GDM1 (cell line): ENCODE data around the gene LYRM9.
"Not testable (repeated sequence)": the region's sequence is repeated elsewhere in the genome, so short reads cannot be mapped to it uniquely, and the experiment has no call there.

ENCODE experiments used
- DNase-seq: peaks from one replicate; lab custom pipeline; 2025; lab: John Stamatoyannopoulos, UW

The LYRM9 gene

DNA sequence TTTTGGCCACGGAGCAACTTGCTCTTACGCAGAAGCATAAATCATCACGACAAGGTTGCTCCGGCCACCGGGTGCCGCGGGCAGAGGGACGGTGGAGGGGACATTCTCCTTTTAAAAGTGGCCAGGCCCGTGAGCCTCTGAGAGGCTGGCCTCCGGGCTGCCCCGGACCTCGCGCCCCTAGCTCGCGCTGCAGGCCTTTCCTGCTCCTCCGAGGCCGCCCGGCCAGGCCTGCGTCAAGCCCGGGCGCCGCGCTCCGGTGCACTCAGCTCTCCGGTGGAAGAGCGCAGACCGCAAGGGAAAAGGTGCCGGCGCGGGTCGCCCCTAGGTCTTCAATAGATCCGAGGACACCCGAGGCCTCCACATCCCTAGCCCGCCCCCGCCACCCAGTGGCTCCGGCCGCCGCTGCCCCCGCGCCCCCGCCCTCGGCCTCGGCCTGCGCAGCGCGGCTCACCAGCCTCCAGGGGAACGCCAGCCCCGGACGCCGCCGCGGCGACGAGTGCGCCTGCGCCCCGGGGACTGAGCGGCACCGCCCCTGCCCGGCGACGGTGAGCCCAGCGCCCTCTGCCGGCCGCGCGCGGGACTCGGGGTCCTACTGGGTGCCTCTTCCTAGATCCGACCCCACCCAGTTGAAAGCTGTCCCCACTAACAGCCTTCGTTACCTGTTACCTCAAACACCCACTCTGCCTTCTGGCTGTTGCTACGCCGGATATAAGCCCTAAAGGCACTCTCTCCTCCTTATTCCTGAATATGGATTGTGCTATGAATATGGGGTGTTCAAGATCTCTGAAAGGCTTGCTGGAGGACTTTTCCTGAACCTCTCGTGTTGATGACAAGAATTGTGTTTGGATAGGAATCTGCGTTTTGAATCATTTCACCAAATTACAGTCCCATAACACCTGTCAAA is at the start of gene LYRM9:
Gene LYRM9 (minus strand): TSS at position 500 of the 904 bp plus-strand sequence. CDS start 10,671 bp downstream, outside the sequence.
- peak; percentile 92 for DNase-seq

DNA sequence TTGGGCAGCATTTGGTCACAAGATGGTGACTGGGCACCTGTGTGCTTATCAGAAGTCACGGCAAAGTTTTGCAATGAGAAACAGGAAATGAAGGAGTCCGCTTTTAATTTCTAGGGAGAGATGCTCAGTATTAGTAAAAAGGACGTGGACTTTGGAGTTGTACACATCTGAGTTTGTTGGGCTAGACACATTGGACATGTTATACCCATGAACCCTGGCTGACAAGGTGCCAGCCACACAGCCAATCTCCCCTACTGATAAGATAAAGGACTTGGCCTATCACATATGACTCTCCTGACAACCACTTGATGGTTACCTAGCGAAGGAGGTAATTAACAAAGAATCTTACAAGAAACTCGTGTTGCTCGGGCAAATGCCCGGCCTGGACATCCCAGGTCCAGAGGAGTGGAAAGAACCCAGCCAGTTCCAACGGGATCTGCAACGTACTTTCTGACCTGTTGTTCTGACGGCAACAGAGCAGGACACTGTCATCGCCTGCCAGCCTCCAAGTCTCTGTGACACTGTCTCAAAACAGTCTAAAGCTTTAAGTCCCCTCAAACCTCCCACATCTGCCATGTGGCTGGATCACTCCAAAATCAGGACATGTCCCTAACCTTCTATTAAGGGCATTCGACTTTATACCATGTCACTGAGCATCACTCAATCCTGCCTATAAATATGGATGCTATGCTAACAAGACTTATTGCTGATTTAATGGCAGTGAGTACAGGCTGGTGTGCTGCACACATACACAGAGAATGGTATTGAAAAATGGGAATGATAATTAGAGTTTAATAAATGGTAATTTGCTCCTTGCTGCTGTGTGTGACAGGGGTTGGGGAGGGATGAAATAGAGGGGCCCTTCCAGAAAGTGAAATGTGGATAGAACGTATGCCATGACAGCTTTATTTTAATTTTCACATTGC is 47.6 kb upstream of the LYRM9 start:
- no peak for DNase-seq

DNA sequence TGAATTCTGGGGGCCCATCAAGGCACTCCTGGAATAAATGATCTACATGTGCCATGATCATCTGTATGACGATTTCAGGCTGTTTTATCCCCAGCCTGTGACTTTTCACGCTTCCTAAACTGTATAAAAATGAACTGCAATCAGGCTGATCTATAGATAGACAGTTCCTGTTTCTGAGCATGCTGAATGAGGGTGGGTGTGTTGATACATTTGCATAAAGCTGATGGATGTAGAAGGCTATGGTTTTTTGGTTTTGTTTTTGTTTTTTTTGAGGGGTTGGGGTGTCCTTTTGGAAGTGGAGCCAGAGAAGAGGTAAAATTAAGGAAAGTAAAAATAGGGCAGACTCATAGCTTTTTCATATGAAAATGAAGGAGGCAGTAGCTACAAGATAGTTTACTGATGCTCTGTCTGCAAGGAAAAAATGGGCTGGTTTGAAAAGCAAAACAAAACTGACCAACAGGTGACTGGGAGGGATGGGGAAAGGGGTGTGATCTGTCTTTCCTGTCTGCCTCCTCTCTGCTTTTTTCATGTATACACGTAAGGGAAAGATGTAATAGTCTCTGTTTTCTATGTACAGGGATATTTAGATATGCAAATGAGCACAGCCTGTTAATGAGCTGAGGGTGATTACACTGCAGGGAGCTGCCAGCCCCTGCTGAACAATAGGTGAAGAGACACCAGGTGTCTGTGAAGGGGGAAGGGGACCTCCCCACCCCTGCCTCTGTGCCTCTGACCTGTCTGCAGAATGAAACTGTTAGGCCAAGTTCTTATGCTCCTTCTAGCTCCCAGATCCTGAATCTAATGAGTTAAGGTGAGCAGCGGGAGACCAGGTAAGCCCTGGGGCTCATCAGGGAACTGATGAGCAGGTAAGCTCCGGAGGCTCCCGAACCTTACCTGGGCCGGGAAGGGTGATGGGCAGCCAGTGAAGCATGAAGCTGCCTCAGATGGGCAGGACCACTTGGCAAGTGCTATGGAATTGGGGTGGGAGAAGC is 46.6 kb upstream of the LYRM9 start:
- no peak for DNase-seq

DNA sequence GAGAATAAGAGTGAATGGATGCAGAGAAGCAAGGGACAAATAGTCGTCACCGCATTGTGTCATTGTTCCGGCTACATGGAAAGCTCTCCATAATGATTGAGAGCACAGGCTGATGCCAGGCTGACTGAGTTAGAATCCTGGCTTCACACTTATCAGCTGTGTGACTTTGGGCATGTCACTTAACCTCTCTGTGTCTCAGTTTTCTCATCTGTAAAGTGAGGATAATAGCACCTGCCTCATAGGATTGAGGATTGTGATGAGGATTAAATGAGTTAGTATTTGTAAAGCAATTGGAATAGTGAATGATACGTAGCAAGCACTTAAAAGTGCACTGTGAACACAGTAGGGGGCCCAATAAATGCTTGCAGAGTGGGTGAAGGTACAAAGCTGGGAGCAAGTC is 45.7 kb upstream of the LYRM9 start:
- DNase-seq = no peak

DNA sequence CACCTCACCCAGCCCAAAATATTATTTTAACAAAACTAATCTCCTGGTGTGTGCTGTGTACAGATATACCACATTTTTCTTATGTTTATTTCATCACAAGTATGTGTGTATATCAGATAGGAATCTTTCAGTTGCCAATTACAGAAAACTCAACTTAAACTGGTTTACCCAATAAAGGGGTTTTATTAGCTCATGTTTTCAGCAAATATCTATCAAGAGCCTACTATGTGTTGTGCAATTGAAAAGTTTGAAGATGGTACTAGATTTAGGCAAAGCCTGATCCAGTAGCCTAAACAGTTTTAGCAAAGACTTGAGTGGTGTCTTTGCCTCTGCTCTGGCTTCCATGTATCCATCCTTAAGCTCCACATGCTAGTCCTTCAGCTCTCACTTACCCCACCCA is 45.1 kb upstream of the LYRM9 start:
- no peak for DNase-seq

DNA sequence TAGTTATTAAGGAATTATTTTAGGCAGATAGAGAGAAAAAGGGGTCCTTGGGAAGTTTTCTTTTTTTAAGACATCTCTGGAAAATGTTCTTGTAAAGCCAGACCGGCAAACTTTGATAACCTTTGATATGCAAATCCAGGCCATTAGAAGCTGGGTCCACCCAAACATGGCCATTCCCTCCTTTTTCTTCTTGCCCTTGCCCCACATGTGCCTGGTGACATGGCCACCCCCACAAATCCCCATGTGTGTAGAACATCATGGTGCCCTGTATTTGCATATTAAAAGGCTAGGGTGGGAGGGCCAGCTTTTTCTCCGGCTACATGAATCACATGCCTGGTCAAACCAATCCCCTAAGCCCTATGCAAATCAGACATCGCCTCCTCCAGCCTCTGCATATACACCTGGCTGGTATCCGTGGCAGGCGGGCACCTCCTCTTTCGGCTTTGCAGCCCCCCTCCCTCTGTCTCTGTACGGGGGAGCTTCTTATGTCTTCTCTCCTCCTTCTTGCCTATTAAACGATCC is 43.9 kb upstream of the LYRM9 start:
- no peak for DNase-seq

DNA sequence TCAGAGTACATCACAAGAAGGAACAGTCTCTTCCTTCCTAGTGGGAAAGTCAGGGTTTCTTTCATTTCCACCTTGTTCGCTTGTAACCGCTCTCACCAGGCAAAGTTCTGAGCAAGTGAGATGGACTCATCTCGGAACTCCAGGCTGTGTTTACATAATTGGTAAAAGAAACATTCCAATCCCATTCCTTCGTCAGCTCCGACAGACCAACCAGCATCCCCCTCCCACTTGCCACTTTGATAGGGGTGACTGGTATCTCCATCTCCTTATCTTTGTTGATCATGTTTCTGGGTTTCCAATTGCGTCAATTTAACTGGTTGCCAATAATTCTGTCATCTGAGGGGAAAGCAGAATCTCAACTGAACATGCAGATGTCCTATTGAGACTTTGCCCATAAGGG is 36.8 kb upstream of the LYRM9 start:
- DNase-seq = no peak

DNA sequence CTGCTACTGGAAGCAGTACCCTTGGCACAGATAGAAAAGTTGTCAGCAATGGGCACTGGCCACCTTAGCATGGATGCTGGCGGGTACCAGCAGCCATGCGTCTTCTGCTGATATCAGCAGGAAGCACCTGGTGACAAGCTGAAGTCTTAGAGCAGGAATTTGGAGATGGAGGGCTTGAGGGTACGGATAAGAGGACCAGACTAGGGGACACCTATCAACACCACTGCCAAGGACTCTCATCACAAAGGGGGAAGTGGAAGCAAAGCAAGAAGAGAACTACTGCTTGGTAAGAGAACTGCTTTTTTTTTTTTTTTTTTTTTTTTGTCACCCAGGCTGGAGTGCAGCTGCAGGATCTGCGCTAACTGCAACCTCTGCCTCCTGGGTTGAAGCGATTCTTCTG is 35.4 kb upstream of the LYRM9 start:
- no peak for DNase-seq

DNA sequence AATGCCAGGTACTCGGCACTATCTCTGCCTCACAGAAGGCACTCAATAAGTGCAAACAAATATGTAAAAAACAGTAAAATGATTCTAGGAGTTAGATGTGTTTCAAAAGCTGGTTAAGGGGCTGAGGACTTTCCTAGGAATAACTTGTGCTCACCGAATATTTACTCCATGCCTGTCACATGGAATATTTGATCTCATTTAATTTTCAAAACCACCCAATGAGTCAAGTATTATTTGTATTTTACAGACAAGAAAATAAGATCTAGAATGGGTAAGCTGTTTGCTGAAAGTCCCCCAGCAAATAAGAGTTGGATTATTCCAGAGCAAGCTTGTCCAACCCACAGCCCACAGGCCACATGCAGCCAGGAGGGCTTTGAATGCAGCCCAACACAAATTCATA is 34.6 kb upstream of the LYRM9 start:
- DNase-seq = no peak

DNA sequence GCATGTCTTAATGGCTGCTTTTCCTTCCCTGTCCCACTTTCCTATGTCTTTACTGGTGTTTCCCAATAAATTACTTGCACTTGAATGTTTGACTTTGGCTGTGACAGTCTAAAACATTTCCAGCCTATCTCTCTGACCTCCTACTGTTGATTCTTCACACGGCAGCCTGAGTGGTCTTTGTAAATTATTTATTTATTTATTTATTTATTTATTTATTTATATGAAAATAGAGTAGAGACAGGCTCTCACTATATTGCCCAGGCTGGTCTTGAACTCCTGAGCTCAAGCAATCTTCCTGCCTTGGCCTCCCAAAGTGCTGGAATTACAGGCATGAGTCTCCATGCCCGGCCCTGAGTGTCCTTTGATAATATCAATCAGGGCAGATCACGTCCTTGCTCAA is 28.4 kb upstream of the LYRM9 start:
- no peak for DNase-seq

DNA sequence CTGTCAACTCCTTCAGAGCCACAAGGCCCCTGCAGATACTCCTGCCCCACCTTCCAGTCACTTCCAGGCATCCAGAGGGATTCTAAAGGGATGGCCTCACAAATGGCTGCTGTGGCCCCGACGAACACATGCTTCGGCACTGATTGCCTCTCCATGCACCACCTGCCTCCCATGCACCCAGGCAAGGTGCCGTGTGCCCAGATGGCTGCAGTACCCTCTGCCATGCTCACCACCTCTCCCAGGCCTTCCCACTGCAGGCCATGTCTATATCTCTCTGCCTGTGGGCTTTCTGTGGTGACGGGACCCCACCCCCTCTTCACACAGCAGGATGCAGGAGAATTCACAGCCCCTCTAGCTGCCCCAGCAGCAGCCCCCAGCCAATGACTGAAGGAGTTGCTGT is 27.9 kb upstream of the LYRM9 start:
- no peak for DNase-seq

DNA sequence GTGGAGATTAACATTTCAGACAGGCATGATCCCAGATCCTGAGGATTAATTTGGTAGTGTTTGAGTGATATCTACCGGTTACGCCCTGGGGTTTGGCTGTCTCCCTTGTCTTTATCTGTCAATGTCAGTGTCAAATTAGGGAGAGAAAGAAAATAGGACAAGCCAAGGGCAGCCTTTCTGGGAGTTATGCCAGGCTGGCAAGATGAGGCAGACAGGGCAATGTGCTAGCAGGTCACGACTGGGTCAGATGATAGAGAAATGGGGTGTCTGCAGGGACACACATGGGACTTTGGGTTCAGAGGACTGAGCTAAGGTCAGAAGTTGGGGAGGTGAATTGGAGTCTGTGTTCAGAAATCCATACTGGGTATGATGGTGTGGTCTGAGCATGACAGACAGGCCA is 27.4 kb upstream of the LYRM9 start:
- DNase-seq = no peak

DNA sequence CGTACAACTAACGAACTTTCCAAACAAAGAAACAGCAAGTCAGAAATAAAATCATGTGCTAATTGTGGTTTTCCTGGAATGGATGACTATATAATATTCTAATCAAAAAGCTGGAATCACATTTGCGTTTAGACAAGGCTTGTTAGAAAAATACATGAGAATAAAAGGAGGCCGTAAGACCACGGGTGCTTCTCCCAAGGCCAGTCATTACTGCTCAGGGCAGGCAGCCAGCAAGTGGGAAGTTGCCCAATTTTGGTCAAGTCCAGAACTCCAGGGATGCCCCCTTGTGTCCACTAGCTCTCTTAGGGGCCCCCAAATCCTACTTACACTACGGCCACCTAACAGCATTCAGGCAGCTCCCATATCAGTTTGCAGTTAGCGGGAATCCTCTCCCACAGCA is 25.9 kb upstream of the LYRM9 start:
- DNase-seq = no peak

DNA sequence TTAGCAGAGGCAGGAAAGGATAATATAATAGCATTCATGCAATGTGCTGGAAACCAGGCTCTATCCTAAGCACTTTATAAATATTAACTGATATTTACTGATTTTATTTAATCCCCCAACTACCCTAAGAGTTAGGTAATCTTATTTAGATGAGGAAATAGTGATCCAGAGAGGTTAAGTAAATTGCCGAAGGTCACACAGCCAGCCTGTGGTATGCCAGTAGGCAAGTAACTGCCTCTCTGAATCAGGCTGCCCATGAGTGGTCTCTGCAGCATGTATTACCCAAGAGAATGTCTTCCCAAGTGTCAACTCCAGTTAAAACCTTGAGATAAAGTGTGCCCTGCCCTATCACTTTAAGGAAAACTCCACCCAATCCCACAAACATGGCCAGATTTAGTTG is 25.3 kb upstream of the LYRM9 start:
- no peak for DNase-seq

DNA sequence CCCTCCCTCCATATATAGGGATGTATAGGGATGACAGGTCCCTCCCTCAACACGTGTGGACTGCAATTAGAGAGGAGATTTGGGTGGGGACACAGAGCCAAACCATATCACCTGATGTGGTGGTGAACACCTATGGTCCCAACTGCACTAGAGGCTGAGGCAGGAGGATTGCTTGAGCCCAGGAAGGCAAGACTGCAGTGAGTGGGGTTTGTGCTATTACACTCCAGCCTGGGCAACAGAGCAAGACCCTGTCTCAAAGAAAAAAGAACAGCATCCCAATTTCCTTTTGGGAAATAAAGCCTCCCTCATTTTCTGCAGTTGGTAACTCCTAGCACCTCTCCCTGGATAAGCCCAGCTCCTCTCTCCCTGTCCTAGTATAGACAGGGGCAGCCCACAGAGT is 23.8 kb upstream of the LYRM9 start:
- DNase-seq = no peak

DNA sequence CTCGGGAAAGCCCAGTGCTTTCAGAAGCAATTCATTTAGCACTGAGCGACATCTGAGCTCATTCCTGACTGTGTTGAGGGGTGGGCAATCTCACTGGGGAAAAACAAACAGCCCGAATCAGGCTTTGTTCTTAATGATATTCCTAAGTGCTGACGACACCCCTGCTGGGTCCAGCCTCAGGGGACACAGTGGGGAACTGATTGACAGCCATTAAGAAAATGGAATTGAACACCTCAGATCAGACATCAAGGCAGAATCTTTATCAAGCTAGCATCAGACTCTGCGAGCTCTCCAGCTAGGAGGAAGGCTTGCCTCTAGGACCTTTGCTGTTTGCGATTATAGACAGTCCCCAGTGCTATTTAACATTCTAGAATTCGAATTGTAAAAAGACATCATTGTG is 22.5 kb upstream of the LYRM9 start:
- DNase-seq = no peak

DNA sequence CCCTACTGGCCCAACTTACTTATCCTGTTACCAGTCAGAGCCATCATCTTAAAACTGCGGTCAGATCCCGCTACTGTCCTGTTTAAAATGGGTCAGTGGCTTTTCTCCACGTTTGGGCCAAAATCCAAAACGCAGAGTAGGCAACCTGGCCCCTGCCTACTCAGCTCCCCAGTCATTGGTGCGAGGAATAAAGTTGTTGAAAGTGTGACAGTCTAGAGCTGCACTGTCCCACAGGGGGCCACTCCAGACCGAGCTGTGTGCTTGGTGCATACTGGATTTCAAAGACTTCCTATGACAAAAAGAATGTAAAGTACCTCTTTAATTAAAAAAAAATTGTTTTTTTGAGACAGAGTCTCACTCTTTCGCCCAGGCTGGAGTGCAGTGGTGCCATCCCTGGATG is 21.2 kb upstream of the LYRM9 start:
- DNase-seq = no peak

DNA sequence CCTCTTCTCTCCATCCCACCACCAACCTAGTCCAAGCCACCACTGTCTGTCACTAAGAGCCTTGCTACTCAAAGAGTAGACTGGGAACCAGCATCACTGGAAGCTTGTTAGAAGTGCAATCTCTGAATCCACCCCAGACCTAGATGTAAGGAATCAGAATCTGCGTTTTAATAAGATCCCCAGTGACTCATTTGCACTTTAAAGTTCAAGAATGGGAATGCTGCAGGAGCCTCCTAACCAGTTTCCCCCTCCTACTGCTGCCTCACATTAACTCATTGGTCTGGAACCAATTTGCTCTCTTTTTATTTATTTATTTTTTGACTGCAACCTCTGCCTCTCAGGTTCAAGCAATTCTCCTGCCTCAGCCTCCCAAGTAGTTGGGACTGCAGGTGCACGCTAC is 19.8 kb upstream of the LYRM9 start:
- no peak for DNase-seq

DNA sequence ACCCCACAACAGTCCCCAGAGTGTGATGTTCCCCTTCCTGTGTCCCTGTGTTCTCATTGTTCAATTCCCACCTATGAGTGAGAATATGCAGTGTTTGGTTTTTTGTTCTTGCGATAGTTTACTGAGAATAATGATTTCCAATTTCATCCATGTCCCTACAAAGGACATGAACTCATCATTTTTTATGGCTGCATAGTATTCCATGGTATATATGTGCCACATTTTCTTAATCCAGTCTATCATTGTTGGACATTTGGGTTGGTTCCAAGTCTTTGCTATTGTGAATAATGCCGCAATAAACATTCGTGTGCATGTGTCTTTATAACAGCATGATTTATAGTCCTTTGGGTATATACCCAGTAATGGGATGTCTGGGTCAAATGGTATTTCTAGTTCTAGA is 19.1 kb upstream of the LYRM9 start:
- DNase-seq = not testable (repeated sequence)

DNA sequence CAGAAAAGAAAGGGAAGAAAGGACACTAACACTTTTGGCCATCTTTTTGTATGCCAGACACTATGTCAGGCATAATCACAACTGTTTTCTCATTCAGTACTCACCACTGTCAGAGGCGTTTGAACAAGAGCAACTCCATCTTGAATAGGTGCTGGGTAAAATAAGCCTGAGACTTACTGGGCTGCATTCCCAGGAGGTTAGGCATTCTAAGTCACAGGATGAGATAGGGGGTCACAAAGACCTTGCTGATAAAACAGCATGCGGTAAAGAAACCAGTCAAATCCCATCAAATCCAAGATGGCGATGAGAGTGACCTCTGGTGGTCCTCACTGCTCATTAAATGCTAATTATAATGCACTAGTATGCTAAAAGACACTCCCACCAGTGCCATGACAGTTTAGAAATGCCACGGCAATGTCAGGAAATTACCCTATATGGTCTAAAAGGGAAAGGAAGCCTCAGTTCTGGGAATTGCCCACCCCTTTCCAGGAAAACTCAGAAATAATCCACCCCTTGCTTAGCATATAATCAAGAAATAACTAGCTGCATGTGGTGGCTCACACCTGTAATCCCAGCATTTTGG is 14.9 kb upstream of the LYRM9 start:
- DNase-seq = no peak

DNA sequence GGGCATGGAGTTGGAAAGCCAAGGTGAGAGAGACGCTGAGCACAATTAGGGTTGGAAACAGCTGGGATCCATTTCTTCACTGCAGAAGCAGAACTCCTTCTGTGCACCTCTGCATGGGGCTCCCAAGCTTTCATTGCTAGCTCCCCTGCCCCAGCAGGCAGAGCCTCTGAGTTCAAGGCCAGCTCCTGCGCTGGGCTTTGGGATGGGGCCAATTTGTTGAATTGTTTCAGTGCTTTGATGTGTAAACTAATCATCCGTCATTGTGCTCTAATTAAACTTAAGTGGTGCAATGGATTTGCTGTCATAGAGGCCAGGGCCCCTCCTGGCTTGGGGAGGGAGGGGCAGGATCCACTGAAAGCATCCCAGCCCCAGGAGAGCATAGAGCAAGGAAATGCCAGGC is 13.5 kb upstream of the LYRM9 start:
- DNase-seq = no peak
